Progenitor cell of endocrine pancreas (in vitro differentiated cells): ENCODE results near the gene NKD1. TPM values are rescaled to one million over a fixed set of nuclear protein-coding genes. Genes with fewer than 3 reads are reported as not detected.

ENCODE experiments used
- DNase-seq: peaks from one replicate; pipeline ENCODE4 v3.0.0; 2021; ENCODE audit warnings: low spot score; ENCODE audit not compliant: unreplicated experiment
- H3K27ac Mint-ChIP-seq: 2 replicates; pipeline ENCODE4 v1.8.0; 2021; ENCODE audit warnings: mild to moderate bottlenecking, moderate library complexity, mixed read lengths
- H3K27me3 Mint-ChIP-seq: 2 replicates; pipeline ENCODE4 v1.8.0; 2021; ENCODE audit warnings: mixed read lengths
- H3K36me3 Mint-ChIP-seq: 2 replicates; pipeline ENCODE4 v1.8.0; 2022; ENCODE audit warnings: mixed read lengths; ENCODE audit not compliant: insufficient read depth
- H3K4me1 Mint-ChIP-seq: 2 replicates; pipeline ENCODE4 v1.8.0; 2021; ENCODE audit warnings: low read depth, mixed read lengths
- H3K4me3 Mint-ChIP-seq: 2 replicates; pipeline ENCODE4 v1.8.0; 2021; ENCODE audit warnings: low read depth, mild to moderate bottlenecking, moderate library complexity, mixed read lengths
- H3K9me3 Mint-ChIP-seq: 2 replicates; pipeline ENCODE4 v1.8.0; 2021; ENCODE audit warnings: low read depth, mixed read lengths
- CTCF ChIP-seq: fragments of 200-600 bp; sonication (generic); IDR thresholded peaks from one replicate; pipeline ENCODE4 v1.5.0; 2021; ENCODE audit warnings: antibody characterized with exemption, mild to moderate bottlenecking; ENCODE audit not compliant: unreplicated experiment
- total RNA-seq: library from RNA; stranded (reverse); gene quantifications from 2 replicates; pipeline ENCODE4 v1.2.1, GENCODE V29; 2021

NKD1 gene
- total RNA-seq, 1 donor from 2014 or later, result 3.0 TPM

GRCh38 chr16:50550866-50551641, 2.9 kb downstream of the NKD1 start:
- H3K4me3 Mint-ChIP-seq, result no peak overlapping the region
- peaks cover 7% of the 10 kb centered on the region for H3K4me1 Mint-ChIP-seq
- H3K27ac Mint-ChIP-seq, result no peak overlapping the region
- no peaks in the 10 kb centered on the region for H3K36me3 Mint-ChIP-seq
- TF ChIP-seq CTCF, result no peak
- peaks cover 31% of the 10 kb centered on the region for H3K27me3 Mint-ChIP-seq
- H3K9me3 Mint-ChIP-seq, result no peaks in the 10 kb centered on the region
- no peak for DNase-seq

- Mint-ChIP-seq H3K36me3 (peaks cover 9% of the 10 kb centered on the region), H3K4me3 (no peak overlapping the region), H3K27ac (no peak overlapping the region), H3K4me1 (peaks cover 7% of the 10 kb centered on the region), H3K27me3 (peaks cover 22% of the 10 kb centered on the region), H3K9me3 (peaks cover 7% of the 10 kb centered on the region)
- no peak for TF ChIP-seq CTCF
- DNase-seq, result no peak
Observed at GRCh38 chr16:50552476-50553101, 4.4 kb downstream of the NKD1 start.

GRCh38 chr16:50553182-50553710, 5.0 kb downstream of the NKD1 start:
- Mint-ChIP-seq H3K9me3 (peaks cover 9% of the 10 kb centered on the region), H3K4me1 (peaks cover 7% of the 10 kb centered on the region), H3K27me3 (peaks cover 22% of the 10 kb centered on the region), H3K36me3 (peaks cover 10% of the 10 kb centered on the region), H3K27ac (no peak overlapping the region), H3K4me3 (no peak overlapping the region)
- TF ChIP-seq CTCF, result no peak
- no peak for DNase-seq

DNA sequence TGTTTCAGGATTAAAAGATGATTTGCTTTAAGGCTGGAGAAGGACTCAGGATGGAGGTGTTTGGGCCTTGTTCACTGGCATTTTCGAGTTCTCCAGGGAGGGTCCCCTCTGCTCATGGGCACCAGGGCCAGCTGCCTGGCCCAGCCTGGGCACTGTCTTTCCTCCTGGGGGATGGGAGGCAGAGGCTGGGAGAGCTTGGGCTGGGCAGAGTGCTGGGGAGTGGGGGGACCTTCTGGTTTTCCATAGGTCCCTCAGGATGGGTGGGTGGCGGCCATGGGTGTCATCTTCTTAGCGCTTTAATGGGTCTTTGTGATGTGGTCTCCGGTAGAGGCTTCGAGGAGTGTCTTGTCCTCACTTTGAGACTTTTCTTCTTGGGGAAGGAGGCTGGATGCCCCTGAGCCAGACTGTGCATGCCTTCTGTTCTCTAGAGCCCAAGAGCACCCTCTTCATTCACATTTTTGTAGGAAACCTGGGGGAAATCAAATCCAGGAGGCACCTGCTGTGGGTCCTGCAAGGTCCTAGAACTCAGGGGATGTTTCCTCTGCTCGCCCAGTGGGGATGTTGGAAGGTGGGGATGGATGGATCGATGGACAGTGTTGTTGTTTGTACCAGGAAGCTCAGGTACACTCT, 5.7 kb downstream of the NKD1 start:
- no peak for DNase-seq
- Mint-ChIP-seq H3K27me3 (peaks cover 22% of the 10 kb centered on the region), H3K27ac (no peak overlapping the region), H3K36me3 (peaks cover 10% of the 10 kb centered on the region), H3K4me1 (peaks cover 7% of the 10 kb centered on the region), H3K4me3 (no peak overlapping the region), H3K9me3 (peaks cover 9% of the 10 kb centered on the region)
- TF ChIP-seq CTCF, result no peak

GRCh38 chr16:50555269-50555875, 7.2 kb downstream of the NKD1 start:
- peaks cover 6% of the 10 kb centered on the region for H3K4me1 Mint-ChIP-seq
- H3K27ac Mint-ChIP-seq, result no peak overlapping the region
- H3K36me3 Mint-ChIP-seq, result peaks cover 10% of the 10 kb centered on the region
- H3K27me3 Mint-ChIP-seq, result peaks cover 7% of the 10 kb centered on the region
- H3K9me3 Mint-ChIP-seq, result peaks cover 9% of the 10 kb centered on the region
- H3K4me3 Mint-ChIP-seq, result no peak overlapping the region
- no peak for TF ChIP-seq CTCF
- DNase-seq, result no peak
